ENCODE measurements around the gene CRABP2.

- TF ChIP-seq CTCF (IDR thresholded peaks at IDR 0.05 in 8 of 11, conservative IDR thresholded peaks at IDR 0.05 in 3 of 11) (no peak), POLR2A (IDR thresholded peaks at IDR 0.05) (no peak), POLR2AphosphoS5 (IDR thresholded peaks at IDR 0.05) (peak in 2 of 3 donors; percentile 44 to 77)
These were observed 41.2 kb downstream of the CRABP2 start for GRCh38 chr1:156664046-156664766.
